SU-DHL-6 (cell line): ENCODE data around the gene CES4A.

Source experiments
- CTCF ChIP-seq: fragments of 200-600 bp; sonication (generic); IDR thresholded peaks from one replicate; pipeline ENCODE4 v1.5.1; 2017; ENCODE audit warnings: antibody characterized with exemption, mild to moderate bottlenecking, low read length, moderate library complexity; ENCODE audit not compliant: insufficient read depth, poor library complexity, severe bottlenecking
- EZH2phosphoT487 ChIP-seq: fragments of 200-600 bp; sonication (generic), shearing (Covaris generic); conservative IDR thresholded peaks from 2 replicates; pipeline ENCODE4 v1.6.1; 2018; ENCODE audit warnings: mild to moderate bottlenecking, antibody characterized with exemption, low read length, moderate library complexity, mixed read lengths

- TF ChIP-seq CTCF = no peak
- TF ChIP-seq EZH2phosphoT487 = no peak
Observed at GRCh38 chr16:67022531-67023214, 34.3 kb downstream of the CES4A start.
